B cell (primary cell): Measurements from ENCODE around the gene SLC24A3. TPM values are rescaled to one million over a fixed set of nuclear protein-coding genes. Genes with fewer than 3 reads are reported as not detected.

Experiments
- ATAC-seq: fragments of 200-7000 bp; cut with Tn5 transposase; one replicate; pipeline ENCODE4 v1.10.0; 2021; ENCODE audit warnings: low read depth, mild to moderate bottlenecking, moderate number of reproducible peaks, moderate library complexity
- CTCF ChIA-PET: fragments of 350-600 bp; sonication (Branson Sonifier 250); formaldehyde crosslinking; loops from one replicate; lab custom pipeline; 2021; ENCODE audit warnings: antibody characterized with exemption, inconsistent platforms; lab: Charles Lee
- POLR2A ChIA-PET: fragments of 350-600 bp; sonication (Branson Sonifier 250); formaldehyde crosslinking; loops from one replicate; lab custom pipeline; 2021; ENCODE audit warnings: antibody characterized with exemption; lab: Charles Lee
- DNase-seq: peaks from one replicate; pipeline ENCODE4 v3.0.0; 2013
- H2AFZ ChIP-seq: 2 replicates; pipeline ENCODE4 v1.6.1; 2012; ENCODE audit warnings: mild to moderate bottlenecking, low read depth, low read length; ENCODE audit not compliant: insufficient read depth, poor library complexity, severe bottlenecking
- H3K27ac ChIP-seq, 2 donors: 1 replicate in 1 of 2; 2 replicates in 1 of 2; pipeline ENCODE4 v1.5.1; 2012 to 2013; ENCODE audit warnings: low read length in 2 of 2, mild to moderate bottlenecking in 2 of 2, moderate library complexity in 1 of 2
- H3K27me3 ChIP-seq, 4 experiments: fragments of 200-600 bp in 1 of 4; sonication (generic) in 1 of 4; replicated peaks in 1 of 4; 1 replicate in 2 of 4; 2 replicates in 2 of 4; pipeline versions ENCODE4 v1.6.1 to v1.7.0; 2013 to 2016; ENCODE audit warnings: low read length in 3 of 4, mild to moderate bottlenecking in 2 of 4, mixed read lengths in 1 of 4, moderate library complexity in 1 of 4; ENCODE audit not compliant: insufficient read depth in 4 of 4, control insufficient read depth in 3 of 4; ENCODE audit errors: control extremely low read depth in 1 of 4
- H3K36me3 ChIP-seq, 2 experiments: replicated peaks in 1 of 2; 1 replicate in 1 of 2; 2 replicates in 1 of 2; pipeline versions ENCODE4 v1.6.1 to v1.7.1; 2013; ENCODE audit warnings: low read length in 1 of 2; ENCODE audit not compliant: insufficient read depth in 2 of 2, control insufficient read depth in 1 of 2; ENCODE audit errors: control extremely low read depth in 1 of 2, extremely low read depth in 1 of 2
- H3K4me1 ChIP-seq, 2 donors: fragments of 200-600 bp in 1 of 2; sonication (generic) in 1 of 2; 1 replicate in 1 of 2; 2 replicates in 1 of 2; pipeline versions ENCODE4 v1.5.1 to v1.6.1; 2013 to 2017; ENCODE audit warnings: low read length in 2 of 2; ENCODE audit not compliant: control insufficient read depth in 2 of 2, insufficient read depth in 2 of 2
- H3K4me2 ChIP-seq: replicated peaks from 2 replicates; pipeline ENCODE3; 2012; ENCODE audit warnings: mild to moderate bottlenecking, low read depth, low read length; ENCODE audit not compliant: poor library complexity, severe bottlenecking
- H3K4me3 ChIP-seq, 5 experiments: fragments of 200-600 bp in 1 of 5; sonication (generic) in 1 of 5; 1 replicate in 3 of 5; 2 replicates in 2 of 5; pipeline versions ENCODE4 v1.5.1 to v1.7.0; 2011 to 2016; ENCODE audit warnings: low read length in 4 of 5, mild to moderate bottlenecking in 4 of 5, low read depth in 2 of 5, control low read depth in 1 of 5, moderate library complexity in 1 of 5; ENCODE audit not compliant: insufficient read depth in 1 of 5; ENCODE audit errors: control extremely low read depth in 1 of 5, extremely low read depth in 1 of 5
- H3K79me2 ChIP-seq: fragments of 200-600 bp; sonication (generic); one replicate; pipeline ENCODE4 v1.6.0; 2016; ENCODE audit warnings: low read length; ENCODE audit not compliant: control insufficient read depth, insufficient read depth
- H3K9ac ChIP-seq: fragments of 200-600 bp; sonication (generic); 2 replicates; pipeline ENCODE4 v1.6.1; 2017; ENCODE audit warnings: mild to moderate bottlenecking, low read length, moderate library complexity
- H3K9me3 ChIP-seq, 3 donors: one replicate each; pipeline versions ENCODE4 v1.6.1 to v1.7.1; 2013; ENCODE audit warnings: low read length in 2 of 3; ENCODE audit not compliant: control insufficient read depth in 2 of 3, insufficient read depth in 1 of 3; ENCODE audit errors: control extremely low read depth in 1 of 3
- H4K20me1 ChIP-seq: 2 replicates; pipeline ENCODE4 v1.6.0; 2012; ENCODE audit warnings: mild to moderate bottlenecking, low read length; ENCODE audit not compliant: insufficient read depth, control insufficient read depth, poor library complexity, severe bottlenecking
- H3K27ac Mint-ChIP-seq: one replicate; pipeline ENCODE4 v1.8.0; 2021; ENCODE audit warnings: mixed read lengths
- H3K27me3 Mint-ChIP-seq: one replicate; pipeline ENCODE4 v1.8.0; 2021; ENCODE audit warnings: mixed read lengths
- H3K4me1 Mint-ChIP-seq: one replicate; pipeline ENCODE4 v1.8.0; 2021; ENCODE audit warnings: mixed read lengths
- H3K4me3 Mint-ChIP-seq: one replicate; pipeline ENCODE4 v1.8.0; 2021; ENCODE audit warnings: mixed read lengths
- H3K9me3 Mint-ChIP-seq: one replicate; pipeline ENCODE4 v1.8.0; 2022; ENCODE audit warnings: mixed read lengths; ENCODE audit not compliant: insufficient read depth
- EZH2 ChIP-seq: IDR thresholded peaks from 2 replicates; pipeline ENCODE4 v1.6.1; 2012; ENCODE audit warnings: borderline replicate concordance, low read depth, mild to moderate bottlenecking, moderate library complexity, low read length; ENCODE audit not compliant: insufficient read depth, poor library complexity, severe bottlenecking
- WGBS: methylation state at CpG from one replicate; pipeline ENCODE4 v1.1.5; 2013; ENCODE audit warnings: missing lambda C conversion rate; ENCODE audit not compliant: insufficient coverage; 5-methylcytosine and 5-hydroxymethylcytosine counted together
- intact Hi-C: fragments of 100-400 bp; cut with micrococcal nuclease; formaldehyde crosslinking; loops from one replicate; pipeline ENCODE4 v1.10.0; 2022
- polyA plus RNA-seq: library from polyadenylated mRNA; depleted of rRNA; stranded (reverse); fragments of >200 nt; gene quantifications from 2 replicates; pipeline ENCODE4 v1.2.3, GENCODE V29; 2012
- total RNA-seq, 2 donors: library from RNA; stranded (reverse); fragments of 120-200 nt in 1 of 2; gene quantifications; 1 replicate in 1 of 2; 2 replicates in 1 of 2; pipeline versions ENCODE4 v1.2.3 to v1.2.4, GENCODE V29; 2013 to 2022
- TF ChIP-seq, protein P1 (sequence below): fragments of 200-600 bp; IDR thresholded peaks from one replicate; pipeline ENCODE4 v1.8.0; 2022; ENCODE audit warnings: antibody characterized with exemption, mild to moderate bottlenecking

SLC24A3 gene
- total and polyA plus RNA-seq, 2 donors (not counting 1 experiment from before 2014, with no cell fraction given), result not detected

- H3K27me3 ChIP-seq, result peaks cover 0 to 4% (median 0%) of the 10 kb centered on the region in 4 experiments
- 90% methylated on average over 3 of the region's 4 CpGs for WGBS
- DNase-seq, result no peak
- no peaks in the 10 kb centered on the region for H3K79me2 ChIP-seq
- Mint-ChIP-seq H3K4me3 (no peak overlapping the region), H3K9me3 (no peaks in the 10 kb centered on the region), H3K4me1 (no peaks in the 10 kb centered on the region), H3K27me3 (no peaks in the 10 kb centered on the region), H3K27ac (no peak overlapping the region)
- no peak overlapping the region for H3K4me2 ChIP-seq
- TF ChIP-seq, protein P1, sequence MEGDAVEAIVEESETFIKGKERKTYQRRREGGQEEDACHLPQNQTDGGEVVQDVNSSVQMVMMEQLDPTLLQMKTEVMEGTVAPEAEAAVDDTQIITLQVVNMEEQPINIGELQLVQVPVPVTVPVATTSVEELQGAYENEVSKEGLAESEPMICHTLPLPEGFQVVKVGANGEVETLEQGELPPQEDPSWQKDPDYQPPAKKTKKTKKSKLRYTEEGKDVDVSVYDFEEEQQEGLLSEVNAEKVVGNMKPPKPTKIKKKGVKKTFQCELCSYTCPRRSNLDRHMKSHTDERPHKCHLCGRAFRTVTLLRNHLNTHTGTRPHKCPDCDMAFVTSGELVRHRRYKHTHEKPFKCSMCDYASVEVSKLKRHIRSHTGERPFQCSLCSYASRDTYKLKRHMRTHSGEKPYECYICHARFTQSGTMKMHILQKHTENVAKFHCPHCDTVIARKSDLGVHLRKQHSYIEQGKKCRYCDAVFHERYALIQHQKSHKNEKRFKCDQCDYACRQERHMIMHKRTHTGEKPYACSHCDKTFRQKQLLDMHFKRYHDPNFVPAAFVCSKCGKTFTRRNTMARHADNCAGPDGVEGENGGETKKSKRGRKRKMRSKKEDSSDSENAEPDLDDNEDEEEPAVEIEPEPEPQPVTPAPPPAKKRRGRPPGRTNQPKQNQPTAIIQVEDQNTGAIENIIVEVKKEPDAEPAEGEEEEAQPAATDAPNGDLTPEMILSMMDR, result no peak
- no peak for TF ChIP-seq EZH2
- no peak overlapping the region for H2AFZ ChIP-seq
- CTCF ChIA-PET, result no interaction called here
- no peak overlapping the region for H3K4me3 ChIP-seq
- H3K27ac ChIP-seq, result no peak overlapping the region
- POLR2A ChIA-PET, result no interaction called here
- H4K20me1 ChIP-seq, result no peaks in the 10 kb centered on the region
- no peaks in the 10 kb centered on the region for H3K36me3 ChIP-seq
- no peaks in the 10 kb centered on the region for H3K4me1 ChIP-seq
- intact Hi-C loops, result no loop called here
- peaks cover 0 to 3% (median 0%) of the 10 kb centered on the region in 3 donors for H3K9me3 ChIP-seq
- ATAC-seq, result no peak
- no peak overlapping the region for H3K9ac ChIP-seq
Measured at GRCh38 chr20:19491241-19491640, 278.8 kb downstream of the SLC24A3 start.

DNA sequence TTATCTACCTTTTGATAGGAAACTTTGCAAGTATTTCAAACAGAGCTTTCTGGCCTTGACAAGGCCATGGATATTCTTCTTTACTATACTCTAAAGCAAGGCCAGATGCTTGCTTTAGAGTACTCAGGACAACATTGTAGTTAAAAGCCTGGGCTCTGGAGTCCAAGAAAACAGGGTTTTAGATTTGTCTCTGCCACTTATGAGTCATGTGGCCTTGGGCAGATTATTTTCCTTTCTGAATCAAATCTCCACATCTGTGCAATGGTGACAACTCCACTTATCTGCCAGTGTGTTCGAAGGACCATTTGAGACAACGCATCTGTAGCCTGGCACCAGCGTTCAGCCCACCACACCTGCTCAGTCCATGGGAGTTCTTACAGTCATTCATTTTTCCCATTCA is 279.7 kb downstream of the SLC24A3 start:
- DNase-seq (no peak), ATAC-seq (no peak)
- no peaks in the 10 kb centered on the region for H3K4me1 Mint-ChIP-seq
- H3K4me3 Mint-ChIP-seq, result no peak overlapping the region
- WGBS, result 96% methylated on average over 3 of the region's 3 CpGs
- Histone ChIP-seq H3K9ac (no peak overlapping the region), H3K4me2 (no peak overlapping the region), H4K20me1 (no peaks in the 10 kb centered on the region), H3K9me3 (peaks cover 0 to 3% (median 0%) of the 10 kb centered on the region in 3 donors), H3K4me1 (no peaks in the 10 kb centered on the region), H3K36me3 (no peaks in the 10 kb centered on the region), H2AFZ (no peak overlapping the region), H3K79me2 (no peaks in the 10 kb centered on the region), H3K27ac (no peak overlapping the region), H3K4me3 (no peak overlapping the region), H3K27me3 (peaks cover 0 to 4% (median 0%) of the 10 kb centered on the region in 4 experiments)
- H3K27ac Mint-ChIP-seq, result no peak overlapping the region
- ChIA-PET CTCF (no interaction called here), POLR2A (no interaction called here)
- TF ChIP-seq, protein P1, result no peak
- no peak for TF ChIP-seq EZH2
- no peaks in the 10 kb centered on the region for H3K9me3 Mint-ChIP-seq
- no peaks in the 10 kb centered on the region for H3K27me3 Mint-ChIP-seq
- intact Hi-C loops, result no loop called here
